Skeletal muscle cell (primary cell): ENCODE data around the gene ACP7.
"Not testable (repeated sequence)": the region's sequence is repeated elsewhere in the genome, so short reads cannot be mapped to it uniquely, and the experiment has no call there.

Experiments used
- DNase-seq: peaks from one replicate; pipeline ENCODE4 v3.0.0-alpha.2; 2010; ENCODE audit warnings: low read depth
- H3K4me3 ChIP-seq: 2 replicates; pipeline ENCODE4 v1.5.1; 2011; ENCODE audit warnings: low read depth, mild to moderate bottlenecking, control low read depth, low read length, moderate library complexity

The ACP7 gene

DNA sequence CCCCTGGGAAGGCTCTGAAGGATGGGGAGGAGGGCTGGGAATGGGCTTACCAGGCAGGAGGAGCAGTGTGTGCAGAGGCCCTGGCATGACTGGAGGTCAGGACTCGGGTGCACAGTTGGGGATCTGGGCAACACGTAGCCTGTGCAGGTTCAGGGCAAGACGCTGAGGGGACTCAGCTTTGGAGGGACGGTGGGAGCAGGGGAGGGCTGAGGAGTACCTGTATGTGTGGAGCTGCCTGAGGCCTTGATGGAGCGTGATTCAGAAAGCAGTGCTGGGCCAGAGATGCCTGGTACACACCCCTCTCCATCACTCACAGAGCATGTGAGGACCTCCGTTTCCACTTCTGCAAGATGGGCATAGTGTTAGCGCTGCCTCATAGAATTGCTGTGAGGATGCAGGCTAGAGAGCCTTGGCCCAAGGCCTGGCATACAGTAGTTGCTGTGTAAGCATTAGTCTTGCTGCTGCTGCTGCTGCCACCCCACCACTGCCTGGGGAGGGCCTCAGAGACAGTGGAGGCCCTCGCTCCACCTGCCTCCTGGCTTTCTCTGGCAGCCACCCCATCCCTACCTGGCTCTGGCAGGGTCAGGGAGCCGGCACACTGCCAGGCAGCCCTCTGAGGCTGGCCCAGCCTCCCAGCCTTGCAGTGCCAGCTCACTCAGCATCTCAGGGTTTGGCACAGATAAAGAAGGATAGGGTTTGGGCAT lies 43.8 kb downstream of the ACP7 start:
- H3K4me3 ChIP-seq = no peak overlapping the region
- DNase-seq = no peak

DNA sequence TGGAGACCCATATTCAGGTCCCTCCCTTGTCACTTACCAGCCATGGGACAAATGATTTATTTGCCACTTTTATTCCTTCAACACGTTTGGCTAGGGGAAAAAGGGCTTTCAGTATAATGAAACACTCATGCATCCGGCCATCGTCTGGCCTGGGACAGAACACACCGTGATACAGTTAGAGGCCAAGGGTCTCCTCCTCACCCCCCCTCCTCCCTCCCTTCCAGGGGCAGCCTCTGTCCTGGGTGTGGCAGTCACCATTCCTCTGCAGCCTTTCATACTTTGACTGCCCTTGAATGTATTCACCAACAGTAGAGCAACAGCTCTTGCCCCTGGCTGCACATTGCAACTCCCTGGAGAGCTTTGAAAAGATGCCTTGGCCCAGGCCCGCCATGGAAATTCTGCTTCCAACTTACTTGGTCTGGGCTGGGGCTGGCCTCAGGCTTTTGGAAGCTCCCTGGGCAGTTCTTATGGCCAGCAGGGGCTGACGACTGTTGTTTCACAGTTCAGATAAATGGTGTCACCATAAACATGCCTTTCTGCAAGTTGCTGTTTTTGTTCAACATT lies 44.4 kb downstream of the ACP7 start:
- DNase-seq = no peak
- H3K4me3 ChIP-seq = no peak overlapping the region

DNA sequence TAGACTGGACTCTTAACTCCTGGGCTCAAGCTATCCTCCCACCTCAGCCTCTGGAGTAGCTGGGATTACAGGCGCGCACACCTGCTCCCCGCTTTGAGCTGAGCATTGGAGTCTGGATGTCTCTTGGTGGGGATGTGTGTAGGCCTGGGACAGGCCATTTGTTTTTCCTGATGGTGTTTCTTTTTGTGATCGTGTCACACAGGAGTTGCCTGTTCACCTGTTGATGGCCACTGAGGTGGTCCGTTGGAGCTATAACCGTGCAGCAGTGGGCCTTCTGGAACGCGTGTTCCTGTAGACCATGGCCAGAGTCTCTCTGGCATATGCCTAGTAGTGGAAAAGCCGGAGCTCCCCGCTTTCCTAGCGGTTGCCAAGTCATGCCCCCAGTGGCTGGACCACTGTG lies 44.9 kb downstream of the ACP7 start:
- DNase-seq = no peak
- H3K4me3 ChIP-seq = no peak overlapping the region

DNA sequence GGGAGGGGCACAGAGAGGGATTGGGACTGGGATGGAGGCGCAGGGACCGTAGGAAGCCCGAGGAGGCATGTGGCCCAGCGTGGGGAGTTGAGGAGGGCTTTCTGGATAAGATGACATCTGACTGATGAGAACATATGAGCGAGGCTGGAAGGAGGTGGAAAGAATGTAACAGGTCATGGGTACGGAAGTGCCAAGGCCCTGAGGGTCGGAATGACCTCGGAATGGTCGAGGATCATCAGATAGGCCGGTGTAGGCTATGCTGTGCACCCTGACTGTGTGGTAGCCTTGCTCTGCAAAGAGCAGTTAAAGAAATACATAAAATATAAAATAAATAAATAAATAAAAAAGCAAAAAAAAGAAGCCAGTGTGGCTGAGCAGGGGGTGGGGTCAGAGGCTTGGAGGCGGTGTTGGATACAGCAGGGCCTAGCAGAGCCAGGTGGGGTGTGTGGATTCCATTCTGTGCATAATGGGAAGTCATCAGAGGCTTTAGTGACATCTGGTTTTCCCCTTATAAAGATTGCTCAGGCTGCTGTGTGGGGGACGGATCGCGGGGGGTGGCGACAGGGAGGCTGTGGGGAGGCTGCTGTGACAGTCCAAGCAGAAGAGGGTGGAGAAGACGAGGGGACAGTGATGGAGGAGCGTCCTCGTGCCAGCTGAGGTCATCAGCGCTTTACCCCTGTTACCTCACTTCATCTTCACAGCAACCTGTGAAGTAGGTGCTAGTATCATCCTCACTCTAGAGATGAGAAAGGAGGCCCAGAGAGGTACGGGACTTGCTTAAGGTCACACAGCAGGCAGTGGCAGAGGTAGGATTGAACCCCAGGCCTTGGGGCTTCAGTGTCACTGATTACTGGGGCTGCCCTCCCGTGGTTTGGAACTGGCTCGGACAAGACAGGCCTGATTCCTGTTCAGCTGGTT lies 46.4 kb downstream of the ACP7 start:
- no peak for DNase-seq
- no peak overlapping the region for H3K4me3 ChIP-seq

DNA sequence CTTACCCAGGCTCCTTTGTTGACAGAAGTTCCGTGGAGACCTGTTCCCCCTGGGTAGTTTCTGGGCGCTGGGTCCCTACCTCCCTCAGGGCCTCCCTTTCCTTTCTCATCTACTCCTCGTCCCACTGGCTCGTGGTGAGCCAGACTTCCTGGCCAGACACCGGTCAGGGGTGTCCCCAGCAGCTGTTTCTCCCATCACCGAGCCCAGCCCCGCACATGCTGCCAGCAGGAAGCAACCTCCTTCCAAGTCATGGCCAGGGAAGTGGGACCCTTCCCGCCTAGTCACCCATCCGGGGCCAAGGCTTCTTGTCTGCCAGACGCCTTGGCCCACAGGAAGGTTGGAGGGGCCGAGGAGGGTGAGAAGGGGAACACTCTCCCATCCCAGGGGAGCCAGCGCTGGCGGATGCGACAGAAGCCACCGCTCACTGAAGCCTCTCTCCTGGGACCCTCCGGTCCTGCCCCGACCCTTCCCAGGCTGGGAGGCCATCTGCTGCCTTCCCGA lies 47.1 kb downstream of the ACP7 start:
- H3K4me3 ChIP-seq = no peak overlapping the region
- DNase-seq = no peak

DNA sequence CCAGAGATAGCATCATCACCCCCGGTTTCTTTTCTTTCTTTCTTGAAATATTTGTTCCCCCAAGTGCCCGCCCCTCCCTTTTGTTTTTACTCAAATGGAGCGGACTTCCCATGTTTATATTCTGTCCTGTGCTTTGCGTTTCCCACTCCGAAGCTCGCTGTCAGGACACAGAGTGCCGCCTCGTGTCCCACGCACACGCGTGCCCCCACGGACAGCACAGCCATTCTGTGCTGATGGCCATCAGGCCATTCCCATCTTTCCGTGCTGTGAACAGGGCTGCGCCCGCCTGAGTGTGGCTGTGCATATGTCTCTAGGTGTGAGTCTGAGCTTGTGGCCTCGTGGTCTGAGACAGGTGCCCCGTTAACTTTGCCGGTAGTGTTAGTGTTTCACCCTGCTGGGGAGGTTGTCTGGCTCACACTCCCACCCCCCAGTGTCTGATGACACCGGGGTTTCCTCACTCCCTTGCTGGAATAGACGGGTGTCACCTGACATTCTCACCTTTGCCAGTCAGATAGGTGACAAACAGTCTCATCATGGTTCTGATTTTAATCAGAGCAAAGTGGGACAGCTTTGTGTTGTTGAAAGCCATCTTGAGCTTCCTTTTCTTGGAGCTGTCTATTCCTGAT lies 48.3 kb downstream of the ACP7 start:
- H3K4me3 ChIP-seq = no peak overlapping the region
- no peak for DNase-seq

DNA sequence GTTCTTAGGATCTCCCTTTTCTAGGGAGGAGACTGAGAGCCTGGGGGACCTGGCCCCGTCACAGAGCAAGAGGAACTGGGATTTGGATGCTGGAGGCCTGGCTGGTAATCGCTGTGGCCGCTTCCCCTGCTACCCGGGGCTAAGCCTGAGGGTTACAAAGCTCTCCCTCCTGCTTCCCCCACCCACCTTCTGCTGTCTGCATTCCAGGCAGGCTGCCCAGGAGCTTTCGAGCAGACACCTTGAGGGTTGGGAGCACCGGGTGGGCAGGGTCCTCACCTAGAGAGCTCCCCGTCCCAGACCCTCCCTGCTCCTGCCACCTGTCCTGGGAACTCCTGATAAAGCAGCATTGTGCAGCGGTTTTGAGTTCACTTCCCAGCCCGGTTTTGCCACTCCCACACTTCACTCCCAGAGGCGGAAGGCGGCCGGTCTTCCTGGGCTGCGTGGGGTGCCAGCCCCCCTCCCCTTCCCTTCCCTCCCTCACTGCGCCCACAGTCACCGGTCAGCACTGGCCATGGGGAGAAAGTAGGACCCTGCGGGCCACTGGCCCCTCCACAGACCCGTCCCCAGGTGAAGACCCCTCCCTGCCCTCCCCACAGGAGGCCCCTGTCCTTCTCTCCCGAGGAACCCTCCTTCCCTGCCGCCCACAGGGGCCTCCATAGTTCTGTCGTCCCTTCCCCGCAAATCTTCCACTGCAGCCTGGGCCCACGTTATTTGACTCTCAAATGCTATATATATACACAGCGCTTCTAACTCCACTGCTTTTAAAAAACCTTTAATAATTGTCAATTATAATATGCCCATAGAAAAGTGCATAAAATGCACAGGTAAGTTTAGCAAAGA lies 49.5 kb downstream of the ACP7 start:
- DNase-seq = no peak
- H3K4me3 ChIP-seq = no peak overlapping the region

DNA sequence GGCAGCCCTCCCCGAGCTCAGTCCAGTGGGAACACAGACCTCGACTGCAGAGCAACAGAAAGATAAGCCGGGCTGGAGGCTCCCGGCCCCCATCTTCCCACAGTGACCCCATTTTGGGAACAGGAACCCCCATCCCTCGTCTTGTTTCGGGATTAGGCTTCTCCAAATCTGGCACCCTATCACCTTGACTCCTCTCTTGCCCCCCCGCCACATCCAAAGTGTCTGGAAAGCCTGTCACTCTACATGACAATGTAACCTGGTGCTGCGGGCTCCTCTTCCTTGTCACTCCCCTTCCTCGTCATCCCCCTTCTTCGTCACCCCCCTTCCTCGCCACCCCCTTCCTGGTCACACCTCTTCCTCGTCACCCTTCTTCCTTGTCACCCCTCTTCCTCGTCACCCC lies 51.5 kb downstream of the ACP7 start:
- H3K4me3 ChIP-seq = no peak overlapping the region
- no peak for DNase-seq

DNA sequence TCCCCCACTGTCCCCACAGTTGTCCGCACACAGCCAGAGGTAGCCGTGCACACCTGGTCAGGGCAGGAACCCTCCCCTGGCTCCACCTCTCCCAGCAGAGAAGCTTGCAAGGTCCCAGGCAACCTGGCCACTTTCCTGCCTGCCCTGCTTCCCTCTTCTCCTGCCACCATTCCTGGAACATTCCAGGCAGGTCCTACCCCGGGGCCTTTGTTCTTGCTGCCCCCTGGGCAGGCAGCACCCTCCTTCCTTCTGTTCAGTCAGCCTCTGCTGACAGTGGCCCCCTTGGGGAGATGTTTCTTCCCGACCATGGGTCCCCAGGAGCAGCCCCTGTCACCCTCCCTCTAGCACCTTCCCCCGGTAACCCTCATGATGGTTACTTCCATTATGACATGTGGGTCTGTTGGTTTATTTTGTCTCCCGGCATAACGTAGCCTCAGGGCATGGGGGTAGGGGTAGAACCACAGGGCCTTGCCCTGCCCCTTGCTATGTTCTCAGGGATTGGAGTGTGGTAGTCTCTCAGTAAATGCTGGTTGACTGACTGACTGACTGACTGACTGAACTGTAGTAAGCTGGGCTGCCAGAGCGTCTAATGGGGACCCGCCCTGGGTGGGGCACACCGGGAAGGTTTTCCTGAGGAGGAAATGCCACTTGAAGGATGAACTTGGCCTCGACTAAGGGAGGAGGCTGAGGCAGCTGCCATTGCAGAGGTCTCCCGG lies 52.2 kb downstream of the ACP7 start:
- no peak overlapping the region for H3K4me3 ChIP-seq
- no peak for DNase-seq

DNA sequence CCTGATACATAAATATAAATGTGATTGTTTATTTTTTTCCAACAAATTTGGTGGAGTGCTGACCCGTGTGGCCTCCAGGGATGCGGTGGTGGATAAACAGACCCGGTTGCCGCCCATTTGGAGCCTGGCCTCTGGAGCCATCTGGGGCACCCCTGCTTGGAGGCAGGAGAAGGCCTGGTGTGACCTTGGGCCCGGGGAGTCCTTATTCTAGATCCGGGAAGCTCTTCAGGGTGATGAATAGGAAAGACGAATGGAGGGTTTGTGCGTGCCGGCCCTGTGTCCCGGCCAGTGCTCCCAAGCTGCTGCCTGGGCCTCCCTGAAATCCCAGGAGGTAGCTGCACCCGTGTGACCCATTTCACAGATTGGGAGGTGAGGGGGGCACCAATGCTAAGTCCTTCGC lies 53.0 kb downstream of the ACP7 start:
- no peak for DNase-seq
- no peak overlapping the region for H3K4me3 ChIP-seq

DNA sequence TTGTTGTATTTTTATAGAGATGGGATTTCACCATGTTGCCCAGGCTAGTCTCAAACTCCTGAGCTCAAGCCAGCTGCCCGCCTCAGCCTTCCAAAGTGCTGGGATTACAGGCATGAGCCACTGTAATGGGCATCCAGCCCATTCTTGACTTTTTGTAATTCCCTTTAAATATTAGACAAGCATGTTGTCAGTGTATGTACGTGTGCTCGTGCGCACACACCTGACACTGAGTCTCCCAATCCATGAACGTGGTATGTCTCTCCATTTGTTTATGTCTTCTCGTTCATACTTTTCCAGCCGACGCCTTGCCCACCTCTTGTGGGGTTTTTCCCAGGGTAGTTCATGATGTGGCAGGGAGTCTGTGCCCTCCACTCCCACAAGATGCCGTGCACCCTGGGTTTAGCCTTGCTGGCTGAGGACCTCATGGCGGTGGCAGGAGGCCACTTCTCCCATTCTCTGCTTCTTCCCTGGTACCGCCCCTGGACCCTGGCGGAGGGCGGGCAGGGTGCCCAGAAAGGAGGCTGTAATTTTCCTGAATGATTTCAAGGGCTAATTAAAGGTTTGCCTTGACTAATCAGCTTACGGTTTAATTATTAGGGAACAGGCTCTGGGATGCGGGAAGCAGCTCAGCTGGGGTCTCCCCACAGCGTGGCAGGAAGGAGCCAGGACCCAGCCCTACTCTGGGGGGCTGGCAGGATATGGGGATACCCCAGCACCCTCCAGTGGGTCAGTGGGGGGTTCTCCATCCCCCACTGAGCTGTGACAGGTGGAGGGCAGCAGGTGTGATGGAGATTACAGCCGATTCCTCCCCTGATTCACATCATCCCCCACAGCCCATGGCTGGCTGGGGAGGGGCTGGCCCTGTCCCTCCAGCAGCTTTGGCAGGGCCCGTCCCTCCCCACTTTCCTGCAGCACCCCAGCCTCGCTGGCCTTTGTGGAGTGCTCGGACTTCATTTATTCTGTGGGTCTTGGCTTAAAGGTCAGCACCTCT lies 54.3 kb downstream of the ACP7 start:
- no peak for DNase-seq
- no peak overlapping the region for H3K4me3 ChIP-seq

DNA sequence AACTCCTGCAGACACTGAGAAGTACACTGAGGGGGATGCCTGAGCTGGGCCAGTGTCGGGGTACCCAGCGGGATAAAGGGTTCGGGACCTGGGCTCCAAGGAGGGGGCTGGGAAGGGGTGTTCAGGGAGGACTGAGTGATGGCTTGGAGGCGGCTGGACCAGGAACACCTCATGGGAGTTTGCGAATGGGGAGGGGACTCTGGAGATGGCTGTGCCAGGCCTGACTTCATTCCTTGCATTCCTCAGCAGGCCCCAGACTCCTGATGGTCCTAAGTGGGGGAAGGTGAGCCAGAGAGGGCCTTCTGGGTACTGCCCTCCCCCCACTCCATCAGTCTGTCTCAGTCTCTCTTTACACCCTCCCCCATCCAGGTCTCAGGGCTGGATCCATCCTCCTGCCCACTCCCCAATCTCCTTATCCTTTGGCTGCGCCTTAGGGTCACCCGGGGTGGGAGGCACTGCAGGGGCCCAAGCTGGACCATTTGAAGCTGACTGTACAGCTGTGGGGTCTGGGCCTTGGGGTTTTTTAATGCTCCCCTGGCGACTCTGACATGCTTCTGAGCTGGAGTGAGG lies 55.2 kb downstream of the ACP7 start:
- no peak for DNase-seq
- H3K4me3 ChIP-seq = no peak overlapping the region

DNA sequence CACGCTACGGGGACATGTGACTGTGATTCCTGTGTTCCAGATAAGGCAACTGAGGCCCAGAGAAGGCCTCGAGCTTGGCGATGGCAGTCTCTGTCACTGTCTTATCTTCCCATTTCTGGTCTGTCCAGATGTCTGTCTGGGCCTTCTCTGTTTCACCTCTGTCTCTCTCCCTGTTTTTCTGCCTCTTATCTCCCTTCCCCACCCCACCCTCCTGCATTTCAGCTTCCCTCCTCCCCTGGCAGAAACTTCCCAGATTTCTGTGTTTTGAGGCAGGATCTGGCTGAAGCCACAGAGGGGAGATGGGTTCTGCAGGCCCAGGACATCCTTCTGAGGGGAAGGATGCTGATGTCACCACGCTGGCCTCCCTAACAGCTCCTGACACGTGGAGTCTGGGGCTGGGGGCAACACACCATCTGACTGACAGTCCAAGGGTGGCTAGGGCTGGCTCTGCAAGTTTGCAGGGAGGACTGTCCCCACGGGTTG lies 55.8 kb downstream of the ACP7 start:
- H3K4me3 ChIP-seq = no peak overlapping the region
- no peak for DNase-seq

DNA sequence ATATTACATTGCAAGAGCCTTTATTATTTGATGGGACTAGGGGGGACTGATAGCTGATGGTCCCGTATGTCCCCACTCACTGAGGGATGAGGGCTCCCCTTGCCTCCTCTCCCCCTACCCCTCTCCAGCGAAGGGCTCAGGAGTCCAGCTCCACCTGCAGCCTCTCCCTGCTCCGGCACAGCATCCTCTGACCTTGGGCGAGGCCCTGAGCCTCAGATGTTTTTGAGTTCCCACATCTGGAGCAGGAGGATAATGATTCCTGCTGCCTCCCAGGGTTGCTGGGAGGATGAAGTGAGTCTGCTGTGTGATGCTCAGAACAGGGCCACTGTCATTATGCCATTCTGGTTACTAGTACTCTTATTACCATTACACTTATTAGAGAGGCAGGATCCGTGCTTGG lies 56.4 kb downstream of the ACP7 start:
- no peak overlapping the region for H3K4me3 ChIP-seq

DNA sequence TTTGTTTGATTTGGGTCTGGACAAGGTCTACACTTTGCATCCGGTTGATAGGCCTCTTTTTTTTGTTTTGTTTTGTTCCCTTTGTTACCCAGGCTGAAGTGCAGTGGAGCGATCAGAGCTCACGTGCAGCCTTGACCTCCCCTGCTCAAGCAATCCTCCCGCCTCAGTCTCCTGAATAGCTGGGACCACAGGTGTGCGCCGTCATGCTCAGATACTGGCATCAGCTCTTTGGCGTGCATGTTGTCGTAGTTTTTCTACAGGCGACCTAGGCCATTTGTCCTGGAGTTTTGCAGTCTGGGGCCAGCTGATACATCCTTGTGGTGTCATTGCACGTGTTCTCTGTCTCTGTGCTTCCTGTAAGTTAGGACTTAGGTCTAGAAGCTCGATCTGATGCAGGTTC lies 57.8 kb downstream of the ACP7 start:
- H3K4me3 ChIP-seq = no peak overlapping the region
- no peak for DNase-seq

More for the DNA sequence above, 56.4 kb downstream of the ACP7 start:
- DNase-seq = no peak

DNA sequence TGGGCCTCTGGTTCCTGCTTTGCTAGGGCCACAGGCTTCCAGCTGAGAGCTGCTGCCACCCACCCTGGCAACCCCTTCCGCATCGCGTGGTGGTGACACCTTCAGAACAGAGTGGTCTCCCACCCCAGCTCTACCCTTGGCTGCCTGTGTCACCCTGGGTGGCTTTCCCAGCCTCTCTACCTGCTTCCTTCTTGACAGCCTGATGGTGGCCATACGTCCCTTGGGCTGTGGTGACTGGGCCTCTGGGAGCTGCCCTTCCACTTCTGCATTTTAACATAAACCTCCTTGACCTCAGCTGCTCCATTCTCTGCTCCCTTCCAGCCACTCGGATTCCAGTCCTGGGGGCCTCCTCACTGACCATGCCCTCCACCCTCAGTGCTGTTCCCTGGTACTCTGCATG lies 58.5 kb downstream of the ACP7 start:
- no peak for DNase-seq
- no peak overlapping the region for H3K4me3 ChIP-seq

DNA sequence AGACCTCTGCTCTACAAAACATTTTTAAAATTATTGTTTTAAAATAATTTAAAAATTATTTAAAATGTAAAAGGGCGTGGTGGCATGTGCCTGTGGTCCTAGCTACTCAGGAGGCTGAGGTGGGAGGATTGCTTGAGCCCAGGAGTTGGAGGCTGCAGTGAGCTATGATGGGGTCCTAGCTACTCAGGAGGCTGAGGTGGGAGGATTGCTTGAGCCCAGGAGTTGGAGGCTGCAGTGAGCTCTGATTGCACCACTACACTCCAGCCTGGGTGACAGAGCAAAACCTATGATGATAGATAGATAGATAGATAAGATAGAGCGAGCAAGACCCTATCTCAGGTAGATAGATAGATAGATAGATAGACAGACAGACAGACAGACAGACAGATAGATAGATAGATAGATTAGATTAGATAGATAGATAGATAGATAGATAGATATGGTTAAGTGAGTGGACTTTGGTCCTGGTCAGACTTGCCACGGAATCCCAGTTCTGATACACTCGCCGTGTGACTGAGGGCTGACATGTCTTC lies 59.7 kb downstream of the ACP7 start:
- not testable (repeated sequence) for H3K4me3 ChIP-seq

More for the DNA sequence above, 59.7 kb downstream of the ACP7 start:
- not testable (repeated sequence) for DNase-seq
